HUES64 (cell line): ENCODE results near the gene MAPK10.

Experiments used
- H3K27ac ChIP-seq: 2 replicates; pipeline ENCODE4 v1.7.0; 2013; ENCODE audit warnings: low read depth, low read length, inconsistent platforms
- H3K27me3 ChIP-seq: 2 replicates; pipeline ENCODE4 v1.6.1; 2013; ENCODE audit warnings: mild to moderate bottlenecking, low read length; ENCODE audit not compliant: insufficient read depth
- H3K36me3 ChIP-seq: 2 replicates; pipeline ENCODE4 v1.6.1; 2013; ENCODE audit warnings: mild to moderate bottlenecking, low read length; ENCODE audit not compliant: insufficient read depth
- H3K4me1 ChIP-seq: 2 replicates; pipeline ENCODE4 v1.6.1; 2013; ENCODE audit warnings: mild to moderate bottlenecking, low read length, moderate library complexity; ENCODE audit not compliant: insufficient read depth
- H3K4me3 ChIP-seq: 2 replicates; pipeline ENCODE4 v1.5.1; 2013; ENCODE audit warnings: mild to moderate bottlenecking, low read length, moderate library complexity
- H3K9ac ChIP-seq: 2 replicates; pipeline ENCODE4 v1.6.1; 2013; ENCODE audit warnings: mild to moderate bottlenecking, low read depth, low read length
- H3K9me3 ChIP-seq: 2 replicates; pipeline ENCODE4 v1.6.1; 2013; ENCODE audit warnings: low read depth, low read length; ENCODE audit not compliant: insufficient read depth
- WGBS: fragments of 150-250, 120-280 bp; methylation state at CpG from one replicate; pipeline ENCODE4 v1.1.7; 2013; ENCODE audit warnings: missing lambda C conversion rate; 5-methylcytosine and 5-hydroxymethylcytosine counted together

MAPK10 gene

GRCh38 chr4:86380181-86380724 lies 20.4 kb upstream of the MAPK10 start:
- Histone ChIP-seq H3K4me3 (no peak overlapping the region), H3K27me3 (no peaks in the 10 kb centered on the region), H3K27ac (no peak overlapping the region), H3K4me1 (no peaks in the 10 kb centered on the region), H3K36me3 (no peaks in the 10 kb centered on the region), H3K9me3 (peaks cover 16% of the 10 kb centered on the region; the same call in 1 of the 2 replicates), H3K9ac (no peak overlapping the region)

- 90% methylated on average over 1 of the region's 1 CpG for WGBS
- Histone ChIP-seq H3K9ac (no peak overlapping the region), H3K27ac (no peak overlapping the region), H3K4me3 (no peak overlapping the region), H3K27me3 (no peaks in the 10 kb centered on the region), H3K4me1 (no peaks in the 10 kb centered on the region), H3K36me3 (no peaks in the 10 kb centered on the region), H3K9me3 (peaks cover 16% of the 10 kb centered on the region; the same call in 1 of the 2 replicates)
These were observed 17.0 kb upstream of the MAPK10 start for GRCh38 chr4:86376850-86377249.

GRCh38 chr4:86368433-86368832 lies 8.6 kb upstream of the MAPK10 start:
- Histone ChIP-seq H3K27me3 (no peaks in the 10 kb centered on the region), H3K9ac (no peak overlapping the region), H3K9me3 (no peaks in the 10 kb centered on the region), H3K27ac (no peak overlapping the region), H3K36me3 (no peaks in the 10 kb centered on the region), H3K4me1 (peaks cover 5% of the 10 kb centered on the region; the same call in 1 of the 2 replicates), H3K4me3 (no peak overlapping the region)
- 88% methylated on average over 4 of the region's 4 CpGs for whole genome bisulfite sequencing

GRCh38 chr4:86367577-86367976 lies 7.7 kb upstream of the MAPK10 start:
- no peak overlapping the region for H3K27ac ChIP-seq
- H3K4me1 ChIP-seq: peaks cover 5% of the 10 kb centered on the region; the same call in 1 of the 2 replicates
- no peaks in the 10 kb centered on the region for H3K9me3 ChIP-seq
- whole genome bisulfite sequencing: 94% methylated on average over 1 of the region's 1 CpG
- no peak overlapping the region for H3K9ac ChIP-seq
- no peaks in the 10 kb centered on the region for H3K36me3 ChIP-seq
- no peak overlapping the region for H3K4me3 ChIP-seq
- H3K27me3 ChIP-seq: no peaks in the 10 kb centered on the region

- H3K4me3 ChIP-seq: no peak overlapping the region
- no peak overlapping the region for H3K9ac ChIP-seq
- 90% methylated on average over 1 of the region's 1 CpG for WGBS
- no peak overlapping the region for H3K27ac ChIP-seq
- H3K4me1 ChIP-seq: peaks cover 5% of the 10 kb centered on the region; the same call in 1 of the 2 replicates
- no peaks in the 10 kb centered on the region for H3K9me3 ChIP-seq
- H3K36me3 ChIP-seq: no peaks in the 10 kb centered on the region
- no peaks in the 10 kb centered on the region for H3K27me3 ChIP-seq
These were observed 7.1 kb upstream of the MAPK10 start for GRCh38 chr4:86366920-86367319.

- Histone ChIP-seq H3K4me3 (no peak overlapping the region), H3K27ac (no peak overlapping the region), H3K36me3 (no peaks in the 10 kb centered on the region), H3K9me3 (no peaks in the 10 kb centered on the region), H3K9ac (no peak overlapping the region), H3K27me3 (no peaks in the 10 kb centered on the region), H3K4me1 (peaks cover 33% of the 10 kb centered on the region)
These were observed 2.7 kb upstream of the MAPK10 start for GRCh38 chr4:86362510-86362909.

GRCh38 chr4:86358257-86358656 lies 1.6 kb downstream of the MAPK10 start:
- no peaks in the 10 kb centered on the region for H3K9me3 ChIP-seq
- no peaks in the 10 kb centered on the region for H3K27me3 ChIP-seq
- H3K9ac ChIP-seq: no peak overlapping the region
- 61% methylated on average over 3 of the region's 3 CpGs for WGBS
- no peaks in the 10 kb centered on the region; the same call in 1 of the 2 replicates for H3K36me3 ChIP-seq
- no peak overlapping the region for H3K27ac ChIP-seq
- H3K4me3 ChIP-seq: peak overlapping the region; percentile 43; the same call in 1 of the 2 replicates
- H3K4me1 ChIP-seq: peaks cover 36% of the 10 kb centered on the region

- Histone ChIP-seq H3K4me3 (peak overlapping the region; percentile 43; the same call in 1 of the 2 replicates), H3K9ac (no peak overlapping the region), H3K27ac (no peak overlapping the region), H3K27me3 (no peaks in the 10 kb centered on the region), H3K9me3 (no peaks in the 10 kb centered on the region), H3K36me3 (no peaks in the 10 kb centered on the region; the same call in 1 of the 2 replicates), H3K4me1 (peaks cover 36% of the 10 kb centered on the region)
- 80% methylated on average over 1 of the region's 1 CpG for WGBS
These were observed 2.2 kb downstream of the MAPK10 start for GRCh38 chr4:86357608-86358007.

GRCh38 chr4:86356425-86357210 lies 3.2 kb downstream of the MAPK10 start:
- Histone ChIP-seq H3K27me3 (no peaks in the 10 kb centered on the region), H3K4me3 (no peak overlapping the region), H3K27ac (no peak overlapping the region), H3K9me3 (no peaks in the 10 kb centered on the region), H3K9ac (no peak overlapping the region), H3K4me1 (peaks cover 36% of the 10 kb centered on the region), H3K36me3 (no peaks in the 10 kb centered on the region; the same call in 1 of the 2 replicates)
- 88% methylated on average over 4 of the region's 4 CpGs for WGBS

GRCh38 chr4:86354390-86354789 lies 5.5 kb downstream of the MAPK10 start:
- WGBS: 97% methylated on average over 1 of the region's 2 CpGs
- Histone ChIP-seq H3K27me3 (no peaks in the 10 kb centered on the region), H3K27ac (no peak overlapping the region), H3K9me3 (no peaks in the 10 kb centered on the region), H3K4me3 (no peak overlapping the region), H3K36me3 (no peaks in the 10 kb centered on the region; the same call in 1 of the 2 replicates), H3K4me1 (peaks cover 21% of the 10 kb centered on the region), H3K9ac (no peak overlapping the region)

- Histone ChIP-seq H3K4me3 (no peak overlapping the region), H3K27ac (no peak overlapping the region), H3K27me3 (no peaks in the 10 kb centered on the region), H3K9ac (no peak overlapping the region), H3K9me3 (no peaks in the 10 kb centered on the region), H3K36me3 (no peaks in the 10 kb centered on the region), H3K4me1 (0 out of 2 replicates have a peak, but pooled peaks cover 4% of the 10 kb centered on the region)
- WGBS: 93% methylated on average over 3 of the region's 3 CpGs
These were observed 13.5 kb downstream of the MAPK10 start for GRCh38 chr4:86346320-86346719.
